ENCODE results near the gene SOX18.

SOX18 gene

GRCh38 chr20:64081624-64081964, 32.2 kb upstream of the SOX18 start:
- H3K4me3 ChIP-seq (ENCODE audit: low read depth, low read length): no peak overlapping the region
- no peak for DNase-seq (ENCODE audit: low read depth)
- TF ChIP-seq POLR2A (IDR thresholded peaks at IDR 0.05; ENCODE audit: extremely low read depth, insufficient read length): no peak
- TF ChIP-seq MYC (IDR thresholded peaks at IDR 0.05; ENCODE audit: low read depth, low read length): no peak
- no peak for TF ChIP-seq MAX (IDR thresholded peaks at IDR 0.05; ENCODE audit: low read depth, low read length)
- TF ChIP-seq CTCF (IDR thresholded peaks at IDR 0.05; ENCODE audit: low read depth, low read length): no peak

GRCh38 chr20:64080813-64081623, 31.6 kb upstream of the SOX18 start:
- peak; percentile 24 for DNase-seq (ENCODE audit: low read depth)
- no peak for TF ChIP-seq MAX (IDR thresholded peaks at IDR 0.05; ENCODE audit: low read depth, low read length)
- H3K4me3 ChIP-seq (ENCODE audit: low read depth, low read length): peak overlapping the region; percentile 66

GRCh38 chr20:64080013-64080812, 30.8 kb upstream of the SOX18 start, which contains the start of gene OPRL1:
Gene OPRL1, plus strand, starts transcription at chr20:64080082. Its CDS starts 12,639 bp downstream, at chr20:64092721.
- H3K4me3 ChIP-seq (ENCODE audit: low read depth, low read length): peak within 1 kb of the TSS; percentile 79
- no peak for DNase-seq (ENCODE audit: low read depth)
- TF ChIP-seq CTCF (IDR thresholded peaks at IDR 0.05; ENCODE audit: low read depth, low read length) (no peak), POLR2A (IDR thresholded peaks at IDR 0.05; ENCODE audit: extremely low read depth, insufficient read length) (no peak), MAX (IDR thresholded peaks at IDR 0.05; ENCODE audit: low read depth, low read length) (no peak; the same call in none of the 2 replicates), MYC (IDR thresholded peaks at IDR 0.05; ENCODE audit: low read depth, low read length) (no peak)

GRCh38 chr20:64079273-64080012, 30.0 kb upstream of the SOX18 start, which contains the start of gene RGS19:
Gene RGS19, minus strand, starts transcription at chr20:64079518. Its CDS starts 2,632 bp downstream, at chr20:64076886.
- TF ChIP-seq POLR2A (IDR thresholded peaks at IDR 0.05; ENCODE audit: extremely low read depth, insufficient read length) (peak; percentile 64), MAX (IDR thresholded peaks at IDR 0.05; ENCODE audit: low read depth, low read length) (peak; percentile 95), MYC (IDR thresholded peaks at IDR 0.05; ENCODE audit: low read depth, low read length) (peak; percentile 94), CTCF (IDR thresholded peaks at IDR 0.05; ENCODE audit: low read depth, low read length) (peak; percentile 4)
- peak within 1 kb of the TSS; percentile 79 for H3K4me3 ChIP-seq (ENCODE audit: low read depth, low read length)
- DNase-seq (ENCODE audit: low read depth): peak; percentile 98

GRCh38 chr20:64078934-64079272, 29.5 kb upstream of the SOX18 start:
- H3K4me3 ChIP-seq (ENCODE audit: low read depth, low read length): peak overlapping the region; percentile 79
- TF ChIP-seq CTCF (IDR thresholded peaks at IDR 0.05; ENCODE audit: low read depth, low read length) (no peak), MYC (IDR thresholded peaks at IDR 0.05; ENCODE audit: low read depth, low read length) (no peak), POLR2A (IDR thresholded peaks at IDR 0.05; ENCODE audit: extremely low read depth, insufficient read length) (no peak), MAX (IDR thresholded peaks at IDR 0.05; ENCODE audit: low read depth, low read length) (no peak)
- DNase-seq (ENCODE audit: low read depth): no peak
